ENCODE data around the gene CCDC82. TPM values are rescaled to one million over a fixed set of nuclear protein-coding genes. Genes with fewer than 3 reads are reported as not detected.
"Not testable (repeated sequence)": the region's sequence is repeated elsewhere in the genome, so short reads cannot be mapped to it uniquely, and the experiment has no call there.

CCDC82 gene
- total RNA-seq, 4 donors from 2014 or later, result 36.9 to 48.8 (median 42.5) TPM

DNA sequence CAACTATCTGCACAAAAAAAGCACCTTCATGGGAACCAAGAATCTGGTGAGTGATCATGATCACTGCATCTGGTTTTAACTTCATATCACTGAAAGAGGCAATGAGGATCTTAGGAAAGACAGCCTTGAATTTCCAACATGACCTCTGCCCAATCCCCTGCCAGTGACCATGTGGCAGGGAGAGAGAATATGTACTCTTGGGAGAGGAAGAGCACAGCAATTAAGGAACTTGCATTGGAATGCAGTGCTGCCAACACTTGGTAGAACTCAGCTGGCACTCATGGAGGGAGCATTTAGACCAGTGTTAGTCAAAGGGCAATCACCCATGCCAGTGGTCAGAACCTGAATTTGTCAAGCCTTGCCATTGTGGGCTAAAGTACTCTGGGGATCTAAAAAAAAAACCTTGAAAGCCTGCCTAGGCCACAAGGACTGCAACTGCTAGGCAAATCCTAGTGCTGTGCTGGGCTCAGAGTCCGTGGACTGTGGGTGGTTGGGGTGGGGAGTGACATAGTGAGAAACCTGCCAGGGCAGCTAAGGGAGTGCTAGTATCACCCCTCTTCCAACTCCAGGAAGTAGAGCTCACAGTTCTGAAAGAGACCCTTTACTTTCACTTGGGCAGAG, 23.2 kb upstream of the CCDC82 start:
- TF ChIP-seq POLR2A (IDR thresholded peaks at IDR 0.05), result no peak
- TF ChIP-seq, protein P1, sequence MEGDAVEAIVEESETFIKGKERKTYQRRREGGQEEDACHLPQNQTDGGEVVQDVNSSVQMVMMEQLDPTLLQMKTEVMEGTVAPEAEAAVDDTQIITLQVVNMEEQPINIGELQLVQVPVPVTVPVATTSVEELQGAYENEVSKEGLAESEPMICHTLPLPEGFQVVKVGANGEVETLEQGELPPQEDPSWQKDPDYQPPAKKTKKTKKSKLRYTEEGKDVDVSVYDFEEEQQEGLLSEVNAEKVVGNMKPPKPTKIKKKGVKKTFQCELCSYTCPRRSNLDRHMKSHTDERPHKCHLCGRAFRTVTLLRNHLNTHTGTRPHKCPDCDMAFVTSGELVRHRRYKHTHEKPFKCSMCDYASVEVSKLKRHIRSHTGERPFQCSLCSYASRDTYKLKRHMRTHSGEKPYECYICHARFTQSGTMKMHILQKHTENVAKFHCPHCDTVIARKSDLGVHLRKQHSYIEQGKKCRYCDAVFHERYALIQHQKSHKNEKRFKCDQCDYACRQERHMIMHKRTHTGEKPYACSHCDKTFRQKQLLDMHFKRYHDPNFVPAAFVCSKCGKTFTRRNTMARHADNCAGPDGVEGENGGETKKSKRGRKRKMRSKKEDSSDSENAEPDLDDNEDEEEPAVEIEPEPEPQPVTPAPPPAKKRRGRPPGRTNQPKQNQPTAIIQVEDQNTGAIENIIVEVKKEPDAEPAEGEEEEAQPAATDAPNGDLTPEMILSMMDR (IDR thresholded peaks at IDR 0.05), result no peak
- Histone ChIP-seq H3K9me3 (no peaks in the 10 kb centered on the region), H3K36me3 (no peaks in the 10 kb centered on the region), H3K27me3 (no peaks in the 10 kb centered on the region), H3K4me3 (no peak overlapping the region), H3K4me1 (no peaks in the 10 kb centered on the region), H3K27ac (no peak overlapping the region)
- intact Hi-C loops (cut with DNase I; ENCODE audit: low total_unique reads), result no loop called here
- DNase-seq, result no peak

DNA sequence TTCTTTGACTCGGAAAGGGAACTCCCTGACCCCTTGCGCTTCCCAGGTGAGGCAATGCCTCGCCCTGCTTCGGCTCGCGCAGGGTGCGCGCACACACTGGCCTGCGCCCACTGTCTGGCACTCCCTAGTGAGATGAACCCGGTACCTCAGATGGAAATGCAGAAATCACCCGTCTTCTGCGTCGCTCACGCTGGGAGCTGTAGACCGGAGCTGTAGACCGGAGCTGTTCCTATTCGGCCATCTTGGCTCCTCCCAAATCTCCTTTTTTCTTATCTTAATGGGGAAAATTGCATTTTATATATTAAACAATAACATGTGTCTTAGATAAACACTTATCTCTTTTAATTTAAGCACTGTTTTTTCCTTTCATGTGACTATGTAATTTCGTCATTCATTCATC, 21.7 kb upstream of the CCDC82 start:
- H3K27ac ChIP-seq; H3K36me3 ChIP-seq; H3K4me3 ChIP-seq; H3K27me3 ChIP-seq; H3K4me1 ChIP-seq; DNase-seq; H3K9me3 ChIP-seq; intact Hi-C loops (cut with DNase I; ENCODE audit: low total_unique reads): not testable (repeated sequence)

DNA sequence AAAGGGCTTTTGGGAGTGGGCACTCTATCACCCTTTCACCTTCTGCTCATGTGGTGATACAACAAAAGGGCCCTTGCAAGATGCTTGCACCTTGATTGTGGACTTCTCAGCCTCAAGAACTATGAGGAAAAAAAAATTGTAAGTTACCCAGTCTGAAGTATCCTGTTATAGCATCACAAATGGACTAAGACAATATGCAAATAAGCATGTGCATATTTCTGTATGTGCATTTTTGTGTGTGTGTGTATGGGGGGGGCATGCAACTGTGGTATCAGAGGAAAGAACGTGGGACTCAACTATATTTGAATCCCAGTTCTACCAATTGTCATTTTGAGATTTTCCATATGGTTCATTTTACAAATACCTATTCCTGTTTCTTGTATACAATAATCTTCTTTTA, 11.0 kb upstream of the CCDC82 start:
- no peak for DNase-seq
- Histone ChIP-seq H3K9me3 (no peaks in the 10 kb centered on the region), H3K4me3 (no peak overlapping the region), H3K4me1 (no peaks in the 10 kb centered on the region), H3K27me3 (no peaks in the 10 kb centered on the region), H3K27ac (no peak overlapping the region), H3K36me3 (no peaks in the 10 kb centered on the region)
- intact Hi-C loops (cut with DNase I; ENCODE audit: low total_unique reads), result no loop called here
- TF ChIP-seq, protein P1 (IDR thresholded peaks at IDR 0.05), result no peak
- TF ChIP-seq POLR2A (IDR thresholded peaks at IDR 0.05), result no peak

DNA sequence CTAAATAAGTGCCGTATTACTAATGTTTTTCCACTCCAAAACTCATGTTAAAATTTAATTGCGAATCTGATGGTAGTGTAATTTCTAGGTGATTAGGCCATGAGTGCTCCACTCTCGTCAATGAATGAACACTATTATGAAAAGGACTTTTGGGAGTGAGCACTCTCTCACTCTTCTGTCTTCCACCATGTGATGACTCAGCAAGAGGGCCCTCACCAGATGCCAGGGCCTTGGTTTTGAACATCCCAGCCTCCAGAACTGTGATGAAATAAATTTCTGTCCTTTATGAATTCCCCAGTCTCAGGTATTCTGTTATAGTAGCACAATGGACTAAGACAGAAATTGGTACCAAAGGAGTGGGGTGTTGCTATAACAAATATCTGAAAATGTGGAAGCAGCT, 8.2 kb upstream of the CCDC82 start:
- no peaks in the 10 kb centered on the region for H3K27me3 ChIP-seq
- intact Hi-C loops (cut with DNase I; ENCODE audit: low total_unique reads), result no loop called here
- H3K9me3 ChIP-seq, result no peaks in the 10 kb centered on the region
- TF ChIP-seq, protein P1 (IDR thresholded peaks at IDR 0.05), result no peak
- no peak for TF ChIP-seq POLR2A (IDR thresholded peaks at IDR 0.05)
- no peaks in the 10 kb centered on the region for H3K4me1 ChIP-seq
- DNase-seq, result no peak
- H3K27ac ChIP-seq, result no peak overlapping the region
- no peaks in the 10 kb centered on the region for H3K36me3 ChIP-seq
- no peak overlapping the region for H3K4me3 ChIP-seq

DNA sequence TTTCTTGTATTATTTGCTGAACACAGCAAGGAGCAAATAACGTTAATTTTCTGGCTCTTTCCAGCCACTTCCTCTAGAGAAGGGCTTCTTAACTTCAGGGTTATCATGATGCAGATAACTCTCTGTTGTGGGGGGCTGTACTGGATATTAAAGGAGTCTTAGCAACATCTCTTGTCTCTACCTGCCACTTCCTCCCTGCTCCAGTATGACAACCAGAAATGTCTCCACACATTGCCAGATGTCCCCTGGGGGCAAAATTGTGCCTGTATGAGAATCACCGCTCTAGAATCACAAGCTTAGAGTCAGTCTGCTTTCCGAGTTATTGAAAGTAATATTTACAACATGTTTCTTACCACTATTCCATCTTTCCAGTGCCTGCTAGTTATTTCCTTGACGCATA, 6.9 kb upstream of the CCDC82 start:
- Histone ChIP-seq H3K27ac (no peak overlapping the region), H3K36me3 (no peaks in the 10 kb centered on the region), H3K27me3 (no peaks in the 10 kb centered on the region), H3K4me3 (no peak overlapping the region), H3K9me3 (no peaks in the 10 kb centered on the region), H3K4me1 (no peaks in the 10 kb centered on the region)
- intact Hi-C loops (cut with DNase I; ENCODE audit: low total_unique reads), result no loop called here
- no peak for DNase-seq
- TF ChIP-seq POLR2A (IDR thresholded peaks at IDR 0.05), result no peak
- TF ChIP-seq, protein P1 (IDR thresholded peaks at IDR 0.05), result no peak

DNA sequence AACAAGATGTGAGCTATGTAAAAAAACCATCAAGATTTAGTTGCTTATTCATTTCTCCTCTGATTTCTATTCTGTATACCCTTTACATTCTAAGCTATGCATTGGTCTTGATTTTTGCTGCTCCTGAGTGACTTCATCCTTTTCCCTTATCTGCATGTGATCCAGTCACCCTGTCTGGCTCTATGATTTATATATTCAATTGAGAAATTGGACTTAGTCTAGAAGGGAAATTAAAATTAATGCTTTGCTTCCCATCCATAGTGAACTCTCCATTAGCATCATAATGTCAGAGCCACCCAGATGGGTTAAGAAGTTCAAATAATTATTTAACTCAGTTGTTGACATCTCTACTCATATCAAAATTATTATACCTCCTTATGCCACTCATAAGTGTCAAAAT, 5.1 kb upstream of the CCDC82 start:
- Histone ChIP-seq H3K27me3 (no peaks in the 10 kb centered on the region), H3K27ac (no peak overlapping the region), H3K9me3 (no peaks in the 10 kb centered on the region), H3K4me3 (no peak overlapping the region), H3K36me3 (no peaks in the 10 kb centered on the region), H3K4me1 (no peaks in the 10 kb centered on the region)
- no peak for TF ChIP-seq POLR2A (IDR thresholded peaks at IDR 0.05)
- TF ChIP-seq, protein P1 (IDR thresholded peaks at IDR 0.05), result no peak
- no peak for DNase-seq
- intact Hi-C loops (cut with DNase I; ENCODE audit: low total_unique reads), result no loop called here

Measured in uterus (tissue), 4 donors.